Psoas muscle (tissue), 8 donors: ENCODE data around the gene WDR86. TPM values are rescaled to one million over a fixed set of nuclear protein-coding genes. Genes with fewer than 3 reads are reported as not detected.
A peak's percentile ranks its signal among the peaks of the same experiment; 100 is the strongest.

ENCODE experiments used
- ATAC-seq, 4 donors: fragments of 200-7000 bp; cut with Tn5 transposase; one replicate each; pipeline ENCODE4 v1.9.1; 2020; ENCODE audit warnings: moderate library complexity in 3 of 4, mild to moderate bottlenecking in 2 of 4
- DNase-seq, 2 donors: peaks; one replicate each; pipeline ENCODE4 v3.0.0-alpha.2; 2020
- H3K27ac ChIP-seq: fragments of 200-600 bp; one replicate; pipeline ENCODE4 v1.8.0; 2022
- H3K27me3 ChIP-seq, 3 donors: fragments of 200-600 bp in 1 of 3; one replicate each; pipeline versions ENCODE4 v1.6.1 to v1.8.0; 2013 to 2022; ENCODE audit warnings: low read length in 2 of 3, mild to moderate bottlenecking in 2 of 3, moderate library complexity in 1 of 3; ENCODE audit not compliant: insufficient read depth in 3 of 3
- H3K36me3 ChIP-seq, 2 donors: fragments of 200-600 bp in 1 of 2; one replicate each; pipeline versions ENCODE4 v1.6.1 to v1.8.0; 2013 to 2022; ENCODE audit warnings: low read depth in 1 of 2, mild to moderate bottlenecking in 1 of 2, moderate library complexity in 1 of 2; ENCODE audit not compliant: insufficient read depth in 1 of 2
- H3K4me1 ChIP-seq: fragments of 200-600 bp; one replicate; pipeline ENCODE4 v1.8.0; 2022
- H3K4me3 ChIP-seq: fragments of 200-600 bp; one replicate; pipeline ENCODE4 v1.8.0; 2022; ENCODE audit warnings: mild to moderate bottlenecking
- H3K9me3 ChIP-seq: fragments of 200-600 bp; one replicate; pipeline ENCODE4 v1.8.0; 2022
- WGBS, 3 donors: extraction: QIAGEN DNeasy Blood & Tissue Kit; methylation state at CpG; one replicate each; pipeline versions ENCODE4 v1.1.6 to v1.1.7; 2013; 5-methylcytosine and 5-hydroxymethylcytosine counted together
- intact Hi-C, 2 donors: fragments of 100-400 bp; cut with DNase I; formaldehyde crosslinking; loops; one replicate each; pipeline versions ENCODE4 v1.11.0 to v1.14.2; 2022
- polyA plus RNA-seq, 3 donors: library from polyadenylated mRNA; stranded (reverse); fragments of 200-250 nt; gene quantifications; one replicate each; pipeline ENCODE4 v1.2.3, GENCODE V29; 2013
- total RNA-seq, 4 donors: library from RNA; stranded (reverse); fragmentation: NEBNext Ultra II Directional in 2 of 4; extraction: Animal tissue kit (Norgen Biotek cat#: 25700) in 2 of 4; gene quantifications; one replicate each; pipeline versions ENCODE4 v1.2.1 to v1.2.4, GENCODE V29; 2021 to 2023
- TF ChIP-seq, protein P1 (sequence below): fragments of 200-600 bp; IDR thresholded peaks from one replicate; pipeline ENCODE4 v1.8.0; 2022; ENCODE audit warnings: antibody characterized with exemption
- donor health status: healthy with polysubstance abuse.
- donor health status: DM: no; HTN: no; CAD: no; lungs with moderate emphysema.
- donor health status: Bipolar disorder and iron deficiency.
- donor health status: healthy.
- donor health status: DM: yes; HTN: yes; CAD: no.
- donor health status: DM: no; HTN: no; CAD: no.
- donor health status: DM: no; HTN: no; CAD: no.
- donor health status: DM: yes; HTN: yes; CAD: no.

WDR86 gene
- total and polyA plus RNA-seq, 7 donors: 0.03 to 0.44 (median 0.29) TPM; not detected in 2

DNA sequence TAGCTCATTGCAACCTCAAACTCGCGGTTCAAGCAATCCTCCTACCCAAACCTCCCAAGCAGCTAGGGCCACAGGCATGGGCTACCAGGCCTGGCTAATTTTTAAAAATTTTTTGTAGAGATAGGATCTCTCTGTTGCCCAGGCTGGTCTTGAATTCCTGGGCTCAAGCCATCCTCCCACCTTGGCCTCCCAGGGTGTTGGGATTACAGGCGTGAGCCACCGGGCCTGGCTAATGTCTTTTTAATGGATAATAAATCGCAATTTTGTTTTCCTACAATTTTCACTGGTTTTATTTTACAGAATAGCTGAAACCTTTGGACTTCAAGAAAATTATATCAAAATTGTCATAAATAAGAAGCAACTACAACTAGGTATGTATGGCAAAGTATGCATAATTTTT lies 57.3 kb downstream of the WDR86 start:
- Histone ChIP-seq H3K27ac (no peak overlapping the region), H3K27me3 (no peaks in the 10 kb centered on the region), H3K4me3 (no peak overlapping the region), H3K4me1 (peaks cover 4% of the 10 kb centered on the region), H3K9me3 (no peaks in the 10 kb centered on the region), H3K36me3 (peaks cover 15 to 95% of the 10 kb centered on the region in 2 donors)
- intact Hi-C loops: no loop called here
- DNase-seq (no peak), ATAC-seq (no peak)
- TF ChIP-seq, protein P1, sequence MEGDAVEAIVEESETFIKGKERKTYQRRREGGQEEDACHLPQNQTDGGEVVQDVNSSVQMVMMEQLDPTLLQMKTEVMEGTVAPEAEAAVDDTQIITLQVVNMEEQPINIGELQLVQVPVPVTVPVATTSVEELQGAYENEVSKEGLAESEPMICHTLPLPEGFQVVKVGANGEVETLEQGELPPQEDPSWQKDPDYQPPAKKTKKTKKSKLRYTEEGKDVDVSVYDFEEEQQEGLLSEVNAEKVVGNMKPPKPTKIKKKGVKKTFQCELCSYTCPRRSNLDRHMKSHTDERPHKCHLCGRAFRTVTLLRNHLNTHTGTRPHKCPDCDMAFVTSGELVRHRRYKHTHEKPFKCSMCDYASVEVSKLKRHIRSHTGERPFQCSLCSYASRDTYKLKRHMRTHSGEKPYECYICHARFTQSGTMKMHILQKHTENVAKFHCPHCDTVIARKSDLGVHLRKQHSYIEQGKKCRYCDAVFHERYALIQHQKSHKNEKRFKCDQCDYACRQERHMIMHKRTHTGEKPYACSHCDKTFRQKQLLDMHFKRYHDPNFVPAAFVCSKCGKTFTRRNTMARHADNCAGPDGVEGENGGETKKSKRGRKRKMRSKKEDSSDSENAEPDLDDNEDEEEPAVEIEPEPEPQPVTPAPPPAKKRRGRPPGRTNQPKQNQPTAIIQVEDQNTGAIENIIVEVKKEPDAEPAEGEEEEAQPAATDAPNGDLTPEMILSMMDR: no peak
- 75 to 94% (median 87%) methylated on average over 5 of the region's 5 CpGs for WGBS, 3 donors

DNA sequence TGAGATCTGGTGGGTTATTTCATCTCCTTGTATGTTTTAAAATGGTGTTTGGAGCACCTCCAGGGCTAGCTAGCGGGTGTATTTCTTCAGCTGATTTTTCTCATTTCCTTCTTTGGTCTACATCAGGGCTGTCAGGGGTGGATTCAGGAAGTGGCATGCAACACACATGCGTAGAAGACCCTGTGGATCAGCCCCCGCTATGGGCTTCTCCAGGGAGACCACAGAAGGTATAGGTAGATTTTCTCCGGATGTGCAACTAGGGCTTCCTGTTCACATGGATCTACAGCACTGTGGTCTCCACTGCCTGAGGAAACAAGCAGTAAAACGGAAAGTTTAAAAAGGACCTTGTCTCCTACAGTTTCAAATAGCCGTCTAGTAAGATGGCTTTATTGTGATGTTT lies 57.9 kb downstream of the WDR86 start:
- ATAC-seq: no peak
- intact Hi-C loops: loop anchor here in 1 of 2 donors (2.0 kb wide), 1 partner anchor 37 kb away; no protein-coding TSS in a partner anchor

DNA sequence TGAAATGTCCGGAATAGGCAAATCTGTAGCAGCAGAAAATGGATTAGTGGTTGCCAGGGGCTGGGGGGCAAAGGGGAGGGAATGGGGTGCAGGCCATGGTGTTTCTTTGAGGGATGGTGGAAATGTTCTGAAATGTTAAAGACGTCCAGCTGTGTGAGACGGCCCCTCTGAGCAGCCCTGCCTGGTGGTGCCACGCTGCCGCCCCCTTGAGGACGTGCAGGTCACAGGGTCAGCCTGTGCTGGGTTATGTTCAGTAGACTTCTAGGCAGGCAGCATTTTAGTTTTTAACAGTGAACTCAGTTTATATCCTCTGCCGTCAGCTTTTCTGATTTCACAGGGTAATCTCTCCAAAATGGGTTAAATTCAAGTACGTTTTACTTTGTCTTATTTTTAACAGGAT lies 58.8 kb downstream of the WDR86 start:
- ATAC-seq: peak in 1 of 4 donors; percentile 39

More for the DNA sequence above, 57.9 kb downstream of the WDR86 start:
- WGBS, 3 donors: 86 to 90% (median 87%) methylated on average over 6 of the region's 6 CpGs
- Histone ChIP-seq H3K27me3 (no peaks in the 10 kb centered on the region), H3K27ac (no peak overlapping the region), H3K36me3 (peaks cover 15 to 95% of the 10 kb centered on the region in 2 donors), H3K9me3 (no peaks in the 10 kb centered on the region), H3K4me3 (no peak overlapping the region), H3K4me1 (peaks cover 4% of the 10 kb centered on the region)
- TF ChIP-seq, protein P1: no peak
- no peak for DNase-seq

DNA sequence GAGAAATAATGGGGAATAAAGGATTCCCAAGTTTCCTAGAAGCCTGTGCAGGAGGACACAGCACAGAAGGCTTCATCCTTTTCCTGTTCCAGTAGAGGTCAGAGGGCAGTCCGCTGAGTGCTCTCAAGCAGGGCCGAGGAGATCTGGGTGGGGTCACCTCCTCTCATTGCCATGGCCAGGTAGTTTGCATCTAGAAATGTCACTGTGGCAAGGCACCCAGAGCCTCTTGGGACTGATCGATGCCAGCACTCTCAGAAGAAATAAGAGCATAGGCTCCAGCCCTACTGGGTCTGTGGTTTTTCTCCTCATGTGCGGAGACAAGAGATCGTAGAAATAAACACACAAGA lies 60.4 kb downstream of the WDR86 start:
- DNase-seq: no peak
- WGBS, 3 donors: 72 to 76% (median 73%) methylated on average over 5 of the region's 5 CpGs
- peak overlapping the region; percentile 37 for H3K4me3 ChIP-seq
- peak overlapping the region; percentile 63 for H3K27ac ChIP-seq
- no peaks in the 10 kb centered on the region for H3K27me3 ChIP-seq
- peaks cover 10 to 91% of the 10 kb centered on the region in 2 donors for H3K36me3 ChIP-seq
- TF ChIP-seq, protein P1: no peak
- no peak for ATAC-seq
- intact Hi-C loops: no loop called here
- H3K4me1 ChIP-seq: peaks cover 8% of the 10 kb centered on the region
- no peaks in the 10 kb centered on the region for H3K9me3 ChIP-seq

More for the DNA sequence above, 58.8 kb downstream of the WDR86 start:
- 65 to 79% (median 74%) methylated on average over 8 of the region's 8 CpGs for WGBS, 3 donors
- H3K27ac ChIP-seq: no peak overlapping the region
- peaks cover 8% of the 10 kb centered on the region for H3K4me1 ChIP-seq
- no peak overlapping the region for H3K4me3 ChIP-seq
- no peaks in the 10 kb centered on the region for H3K9me3 ChIP-seq
- no peak for DNase-seq
- H3K36me3 ChIP-seq: peaks cover 13 to 95% of the 10 kb centered on the region in 2 donors
- TF ChIP-seq, protein P1: no peak
- no peaks in the 10 kb centered on the region for H3K27me3 ChIP-seq
- intact Hi-C loops: loop anchor here in 1 of 2 donors (2.0 kb wide), 1 partner anchor 36 kb away; no protein-coding TSS in a partner anchor

DNA sequence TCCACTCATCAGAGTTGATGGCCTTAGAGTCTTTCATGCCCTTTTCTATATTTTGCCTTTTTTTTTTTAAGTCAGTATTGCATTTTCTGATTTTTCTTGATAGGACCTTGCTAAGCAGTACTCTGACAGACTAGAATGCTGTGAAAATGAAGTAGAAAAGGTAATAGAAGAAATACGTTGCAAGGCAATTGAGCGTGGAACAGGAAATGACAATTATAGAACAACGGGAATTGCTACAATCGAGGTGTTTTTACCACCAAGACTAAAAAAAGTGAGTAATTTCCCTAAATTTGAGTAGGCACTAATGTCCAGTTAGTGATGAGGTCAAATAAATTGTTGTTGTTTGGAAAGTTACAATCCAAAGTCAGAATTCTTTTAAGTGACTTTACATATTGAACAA lies 60.9 kb downstream of the WDR86 start:
- no peak for ATAC-seq
- H3K4me3 ChIP-seq: no peak overlapping the region
- no peaks in the 10 kb centered on the region for H3K9me3 ChIP-seq
- TF ChIP-seq, protein P1: no peak
- H3K4me1 ChIP-seq: peaks cover 8% of the 10 kb centered on the region
- intact Hi-C loops: no loop called here
- DNase-seq: no peak
- no peak overlapping the region for H3K27ac ChIP-seq
- H3K36me3 ChIP-seq: peaks cover 10 to 86% of the 10 kb centered on the region in 2 donors
- 72 to 77% (median 73%) methylated on average over 4 of the region's 4 CpGs for WGBS, 3 donors
- H3K27me3 ChIP-seq: no peaks in the 10 kb centered on the region
